Endothelial cell of umbilical vein (primary cell): ENCODE measurements around the gene PLXDC2. TPM values are rescaled to one million over a fixed set of nuclear protein-coding genes. Genes with fewer than 3 reads are reported as not detected.

ENCODE experiments used
- BruUV-seq: library from RNA; stranded (reverse); fragments of 400-500 nt; replicated peaks from 2 replicates; lab custom pipeline; 2021; lab: Mats Ljungman, UMichigan
- CTCF ChIA-PET: fragments of 300-600, 350-600 bp; sonication (Branson Sonifier 250); formaldehyde crosslinking; loops from one replicate; lab custom pipeline; 2021; ENCODE audit warnings: antibody characterized with exemption, inconsistent platforms; lab: Charles Lee
- POLR2A ChIA-PET: fragments of 300-600, 350-600 bp; sonication (Branson Sonifier 250); formaldehyde crosslinking; loops from one replicate; lab custom pipeline; 2021; ENCODE audit warnings: antibody characterized with exemption, inconsistent platforms; lab: Charles Lee
- DNase-seq: peaks from one replicate; pipeline ENCODE4 v3.0.0-alpha.2; 2011; ENCODE audit warnings: low read depth, low spot score
- FAIRE-seq: peaks from 2 replicates; lab custom pipeline; 2011; peaks lifted over from hg19 to GRCh38; lab: Jason Lieb, UNC
- H2AFZ ChIP-seq: 2 replicates; pipeline ENCODE4 v1.6.0; 2012; ENCODE audit warnings: low read depth, low read length, control low read depth, inconsistent platforms
- H3K27ac ChIP-seq: 2 replicates; pipeline ENCODE4 v1.5.1; 2011; ENCODE audit warnings: low read depth, mild to moderate bottlenecking, control low read depth, low read length, moderate library complexity; ENCODE audit not compliant: insufficient read depth
- H3K27me3 ChIP-seq, 2 experiments: 2 replicates each; pipeline versions ENCODE4 v1.6.0 to v1.6.1; 2011; ENCODE audit warnings: low read length in 2 of 2, mixed read lengths in 1 of 2; ENCODE audit not compliant: control insufficient read depth in 2 of 2, insufficient read depth in 2 of 2
- H3K36me3 ChIP-seq, 2 experiments: 2 replicates in 1 of 2; 3 replicates in 1 of 2; pipeline ENCODE4 v1.5.1; 2011; ENCODE audit warnings: low read length in 2 of 2, mild to moderate bottlenecking in 1 of 2, moderate library complexity in 1 of 2; ENCODE audit not compliant: control insufficient read depth in 2 of 2, insufficient read depth in 2 of 2; ENCODE audit errors: extremely low read depth in 1 of 2
- H3K4me1 ChIP-seq: 3 replicates; pipeline ENCODE4 v1.5.1; 2011; ENCODE audit warnings: mild to moderate bottlenecking, low read length; ENCODE audit not compliant: control insufficient read depth, insufficient read depth; ENCODE audit errors: extremely low read depth
- H3K4me2 ChIP-seq: 2 replicates; pipeline ENCODE4 v1.6.1; 2011; ENCODE audit warnings: low read length, control low read depth, mixed read lengths; ENCODE audit not compliant: insufficient read depth
- H3K4me3 ChIP-seq, 3 experiments: fragments of 200-600 bp in 1 of 3; sonication (generic), shearing (Covaris generic) in 1 of 3; replicated peaks in 1 of 3; 2 replicates each; pipeline ENCODE4 v1.5.1; 2011 to 2016; ENCODE audit warnings: control low read depth in 3 of 3, low read length in 3 of 3, mild to moderate bottlenecking in 2 of 3, inconsistent platforms in 1 of 3, low read depth in 1 of 3, moderate library complexity in 1 of 3; ENCODE audit not compliant: insufficient read depth in 1 of 3
- H3K79me2 ChIP-seq: 2 replicates; pipeline ENCODE4 v1.6.0; 2012; ENCODE audit warnings: low read length, inconsistent platforms; ENCODE audit not compliant: control insufficient read depth, insufficient read depth
- H3K9ac ChIP-seq: replicated peaks from 2 replicates; pipeline ENCODE3; 2011; ENCODE audit warnings: low read length, control low read depth; ENCODE audit not compliant: insufficient read depth; ENCODE audit errors: extremely low read depth
- H3K9me1 ChIP-seq: replicated peaks from 3 replicates; pipeline ENCODE4 v1.6.0; 2011; ENCODE audit warnings: mild to moderate bottlenecking, low read length; ENCODE audit not compliant: control insufficient read depth, insufficient read depth; ENCODE audit errors: extremely low read depth
- H3K9me3 ChIP-seq: replicated peaks from 2 replicates; pipeline ENCODE4 v1.5.1; 2012; ENCODE audit warnings: low read length, inconsistent platforms; ENCODE audit not compliant: control insufficient read depth, insufficient read depth
- H4K20me1 ChIP-seq: replicated peaks from 2 replicates; pipeline ENCODE3; 2011; ENCODE audit warnings: mild to moderate bottlenecking, low read length; ENCODE audit not compliant: control insufficient read depth, insufficient read depth; ENCODE audit errors: extremely low read depth
- CTCF ChIP-seq, 2 donors: IDR thresholded peaks; 1 replicate in 1 of 2; 2 replicates in 1 of 2; pipeline ENCODE4 v1.5.1; 2011; ENCODE audit warnings: low read length in 2 of 2, mild to moderate bottlenecking in 2 of 2, moderate library complexity in 2 of 2, control low read depth in 1 of 2, inconsistent platforms in 1 of 2, low read depth in 1 of 2; ENCODE audit not compliant: insufficient read depth in 1 of 2; ENCODE audit errors: extremely low read depth in 1 of 2
- EZH2 ChIP-seq: IDR thresholded peaks from 2 replicates; pipeline ENCODE4 v1.6.1; 2012; ENCODE audit warnings: borderline replicate concordance, low read depth, mild to moderate bottlenecking, moderate library complexity, low read length, inconsistent platforms; ENCODE audit not compliant: severe bottlenecking
- FOS ChIP-seq: IDR thresholded peaks from 2 replicates; pipeline ENCODE4 v1.6.1; 2011; ENCODE audit warnings: mild to moderate bottlenecking, low read length, moderate library complexity, borderline replicate concordance; ENCODE audit not compliant: insufficient read depth
- GATA2 ChIP-seq: IDR thresholded peaks from 2 replicates; pipeline ENCODE4 v1.7.0; 2011; ENCODE audit warnings: low read depth, mild to moderate bottlenecking, moderate library complexity, mixed read lengths, low read length; ENCODE audit not compliant: insufficient read length, insufficient read depth
- JUN ChIP-seq: IDR thresholded peaks from 2 replicates; pipeline ENCODE4 v1.6.1; 2011; ENCODE audit warnings: borderline replicate concordance, low read depth; ENCODE audit not compliant: insufficient read length, insufficient read depth
- MAX ChIP-seq: IDR thresholded peaks from 2 replicates; pipeline ENCODE4 v1.6.1; 2011; ENCODE audit not compliant: insufficient read depth, insufficient read length
- MYC ChIP-seq: IDR thresholded peaks from one replicate; pipeline ENCODE4 v1.6.1; 2011; ENCODE audit warnings: mild to moderate bottlenecking, low read depth, low read length
- POLR2A ChIP-seq: IDR thresholded peaks from 2 replicates; pipeline ENCODE4 v1.6.1; 2012; ENCODE audit warnings: low read depth, mild to moderate bottlenecking, control low read depth, low read length
- POLR2AphosphoS5 ChIP-seq: IDR thresholded peaks from 2 replicates; pipeline ENCODE4 v1.6.1; 2012; ENCODE audit warnings: low read depth, mild to moderate bottlenecking, control low read depth, low read length, moderate library complexity; ENCODE audit not compliant: insufficient read depth
- dilution Hi-C: fragments of 300-500 bp; cut with MboI; formaldehyde crosslinking; loops from one replicate; pipeline ENCODE4 v1.15.0; 2019; ENCODE audit warnings: low sequenced_read_pairs; ENCODE audit not compliant: extremely low pct_ligation_motif_present
- intact Hi-C: fragments of 100-400 bp; cut with micrococcal nuclease; formaldehyde crosslinking; loops from one replicate; pipeline ENCODE4 v1.10.0; 2022
- polyA plus RNA-seq, 4 experiments: library from polyadenylated mRNA; depleted of rRNA in 3 of 4; stranded (reverse) in 3 of 4; unstranded in 1 of 4; fragments of >200 nt; gene quantifications; 2 replicates each; pipeline versions ENCODE4 v1.2.1 to v1.2.3, GENCODE V29; 2011 to 2012; ENCODE audit warnings: missing spikeins in 1 of 4
- total RNA-seq: library from RNA; stranded (reverse); gene quantifications from 2 replicates; pipeline ENCODE4 v1.2.3, GENCODE V29; 2021

Gene PLXDC2
- total and polyA plus RNA-seq, 2 donors (not counting 3 experiments of a cell fraction or from before 2014, with no cell fraction given), result 0.32 to 1.2 TPM

GRCh38 chr10:19935176-19935575, 118.9 kb downstream of the PLXDC2 start:
- Histone ChIP-seq H3K36me3 (no peaks in the 10 kb centered on the region), H3K27ac (no peak overlapping the region), H4K20me1 (no peaks in the 10 kb centered on the region), H3K79me2 (no peaks in the 10 kb centered on the region), H3K9ac (no peak overlapping the region), H3K4me2 (no peak overlapping the region), H3K9me1 (no peaks in the 10 kb centered on the region), H3K4me1 (peaks cover 17% of the 10 kb centered on the region), H3K9me3 (no peaks in the 10 kb centered on the region), H3K27me3 (no peaks in the 10 kb centered on the region), H3K4me3 (no peak overlapping the region), H2AFZ (no peak overlapping the region)
- DNase-seq (no peak), FAIRE-seq (no peak)
- CTCF ChIA-PET, result no interaction called here
- dilution Hi-C loops, result no loop called here
- BruUV-seq, result no TSS peak
- TF ChIP-seq GATA2, result no peak
- no peak for TF ChIP-seq MYC
- no peak for TF ChIP-seq EZH2
- no peak for TF ChIP-seq JUN
- no peak for TF ChIP-seq MAX
- no peak for TF ChIP-seq POLR2A
- intact Hi-C loops, result no loop called here
- POLR2A ChIA-PET, result no interaction called here

- POLR2A ChIA-PET, result no interaction called here
- BruUV-seq, result no TSS peak
These were observed 120.1 kb downstream of the PLXDC2 start for GRCh38 chr10:19936289-19936688.

More at GRCh38 chr10:19936289-19936688, 120.1 kb downstream of the PLXDC2 start:
- no peak overlapping the region for H3K4me3 ChIP-seq
- H3K4me1 ChIP-seq, result peaks cover 12% of the 10 kb centered on the region
- H2AFZ ChIP-seq, result no peak overlapping the region
- H3K79me2 ChIP-seq, result no peaks in the 10 kb centered on the region
- H3K9ac ChIP-seq, result no peak overlapping the region
- no peaks in the 10 kb centered on the region for H3K9me1 ChIP-seq
- no peaks in the 10 kb centered on the region for H4K20me1 ChIP-seq
- no peak for TF ChIP-seq POLR2AphosphoS5
- no peak for TF ChIP-seq POLR2A
- TF ChIP-seq MYC, result no peak
- TF ChIP-seq GATA2, result no peak
- no peak for TF ChIP-seq EZH2
- TF ChIP-seq FOS, result no peak
- TF ChIP-seq MAX, result no peak
- TF ChIP-seq JUN, result no peak
- no peak for TF ChIP-seq CTCF (IDR thresholded peaks at IDR 0.05; ENCODE audit: extremely low read depth in 1 of 2, insufficient read depth in 1 of 2, low read depth in 1 of 2, low read length in 2 of 2)
- no peak overlapping the region for H3K27ac ChIP-seq
- CTCF ChIA-PET, result no interaction called here
- intact Hi-C loops, result no loop called here
- H3K27me3 ChIP-seq, result no peaks in the 10 kb centered on the region
- H3K4me2 ChIP-seq, result no peak overlapping the region
- no peak for FAIRE-seq
- DNase-seq, result no peak
- H3K9me3 ChIP-seq, result no peaks in the 10 kb centered on the region
- no peaks in the 10 kb centered on the region for H3K36me3 ChIP-seq
- dilution Hi-C loops, result no loop called here
